ENCODE measurements around the gene TAP2. TPM values are rescaled to one million over a fixed set of nuclear protein-coding genes. Genes with fewer than 3 reads are reported as not detected.

TAP2 gene
- total RNA-seq, 2 donors from 2014 or later: 38.9 to 109 TPM

GRCh38 chr6:32857156-32857891 lies 18.8 kb upstream of the TAP2 start:
- intact Hi-C loops (cut with DNase I, micrococcal nuclease): no loop called here
- ATAC-seq (no peak), DNase-seq (no peak)

GRCh38 chr6:32855467-32856174 lies 17.1 kb upstream of the TAP2 start:
- ATAC-seq (no peak), DNase-seq (no peak)
- intact Hi-C loops (cut with DNase I, micrococcal nuclease): no loop called here

- ATAC-seq (peak; percentile 35), DNase-seq (peak; percentile 64 to 75)
- intact Hi-C loops (cut with DNase I, micrococcal nuclease): no loop called here
Measured at GRCh38 chr6:32854376-32855178, 16.0 kb upstream of the TAP2 start.

DNA sequence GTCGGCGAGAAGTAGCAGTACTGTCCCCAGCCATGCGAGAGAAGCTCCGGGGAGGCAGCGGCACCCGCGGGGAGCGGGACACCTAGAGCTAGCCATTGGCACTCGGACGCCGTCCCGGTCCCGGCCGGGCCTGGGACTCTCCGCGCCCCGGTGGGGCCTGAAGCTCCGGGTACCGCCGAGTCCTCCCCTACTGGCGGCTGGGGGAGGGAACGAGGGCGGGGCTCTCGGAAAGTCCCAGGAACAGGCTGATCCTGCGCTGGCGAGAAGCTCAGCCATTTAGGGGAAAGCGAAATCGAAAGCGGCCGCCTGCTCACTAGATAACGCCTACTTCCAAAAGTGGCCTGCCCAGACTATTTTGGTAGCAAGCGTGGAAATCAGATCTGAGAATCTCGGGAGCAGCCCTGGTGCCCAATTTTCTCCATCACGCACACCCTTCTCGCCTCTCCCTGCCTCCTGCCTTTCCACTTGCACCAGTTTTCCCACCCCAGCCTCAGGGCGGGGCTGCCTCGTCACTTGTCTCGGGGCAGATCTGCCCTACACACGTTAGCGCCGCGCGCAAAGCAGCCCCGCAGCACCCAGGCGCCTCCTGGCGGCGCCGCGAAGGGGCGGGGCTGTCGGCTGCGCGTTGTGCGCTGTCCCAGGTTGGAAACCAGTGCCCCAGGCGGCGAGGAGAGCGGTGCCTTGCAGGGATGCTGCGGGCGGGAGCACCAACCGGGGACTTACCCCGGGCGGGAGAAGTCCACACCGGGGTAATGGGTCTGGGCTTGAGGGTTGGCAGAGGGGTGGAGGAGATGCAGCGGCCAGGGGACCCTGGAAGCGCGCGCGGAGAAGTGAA lies 15.2 kb upstream of the TAP2 start, which contains the start of the genes PSMB9 and TAP1:
Gene PSMB9, plus strand, starts transcription at position 652 of the 835 bp plus-strand sequence. Its CDS starts 38 bp downstream, at position 690.
Gene TAP1, minus strand, starts transcription at position 164 of the 835 bp plus-strand sequence. Its CDS starts 68 bp downstream, at position 96.
- intact Hi-C loops (cut with DNase I, micrococcal nuclease): no loop called here
- DNase-seq (peak; percentile 97 to 98), ATAC-seq (peak; percentile 88)

DNA sequence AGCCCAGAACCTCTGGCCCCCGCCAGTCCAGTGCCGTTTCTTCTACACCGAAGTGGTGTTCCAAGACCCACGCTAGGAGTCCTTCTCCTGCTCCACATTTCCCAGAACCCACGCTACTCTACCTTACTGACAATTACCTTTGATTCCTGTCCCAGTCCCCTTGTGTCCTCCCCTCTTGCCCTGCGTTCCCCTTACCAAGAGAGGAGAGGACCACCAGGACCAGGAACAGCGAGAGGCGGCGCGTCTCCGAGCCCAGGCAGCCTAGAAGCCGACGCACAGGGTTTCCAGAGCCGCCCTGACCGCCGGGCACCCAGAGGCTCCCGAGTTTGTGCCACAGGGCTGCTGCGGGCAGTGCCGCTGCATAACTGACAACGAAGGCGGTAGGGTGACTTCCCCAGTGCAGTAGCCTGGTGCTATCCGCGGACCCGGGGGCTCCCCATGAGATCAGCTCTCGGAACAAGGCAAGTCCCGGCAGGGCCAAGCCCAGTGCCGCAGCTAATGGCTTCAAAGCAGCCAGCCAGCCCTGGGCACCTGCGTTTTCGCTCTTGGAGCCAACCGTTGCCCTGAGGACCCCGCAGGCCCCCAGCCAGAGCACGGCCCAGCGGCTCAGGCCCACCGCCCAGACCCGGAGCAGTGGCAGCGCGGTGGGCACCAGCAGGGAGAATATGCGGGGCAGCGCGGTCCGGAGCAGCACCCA lies 14.5 kb upstream of the TAP2 start:
- intact Hi-C loops (cut with DNase I, micrococcal nuclease): no loop called here
- DNase-seq: peak; percentile 49 to 67
- peak; percentile 51 for ATAC-seq

GRCh38 chr6:32852018-32852843 lies 13.7 kb upstream of the TAP2 start:
- intact Hi-C loops (cut with DNase I, micrococcal nuclease): no loop called here
- DNase-seq: peak; percentile 62 to 64
- no peak for ATAC-seq

DNA sequence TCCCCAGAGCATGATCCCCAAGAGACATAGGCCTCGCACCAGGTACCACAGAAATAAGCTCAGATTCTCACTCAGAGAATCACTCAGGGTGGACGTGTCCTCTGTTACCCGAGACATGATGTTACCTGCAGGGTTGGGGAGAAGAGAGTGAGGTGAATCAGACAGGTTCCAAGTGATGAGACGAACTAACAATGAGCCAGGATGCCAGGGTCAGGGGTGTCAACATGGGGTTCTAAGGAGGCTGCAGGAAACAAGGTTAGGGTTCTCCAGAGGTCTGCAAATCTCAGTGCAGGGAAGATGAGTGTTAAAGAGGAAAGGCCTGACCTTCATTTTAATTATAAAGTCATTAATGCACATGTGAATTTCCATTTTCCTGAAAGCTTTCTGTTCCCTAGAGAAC lies 12.5 kb upstream of the TAP2 start:
- intact Hi-C loops (cut with DNase I, micrococcal nuclease): no loop called here
- DNase-seq (no peak), ATAC-seq (no peak)

GRCh38 chr6:32849126-32849525 lies 10.6 kb upstream of the TAP2 start:
- ATAC-seq: no peak
- no peak for DNase-seq
- intact Hi-C loops (cut with DNase I, micrococcal nuclease): no loop called here

- ATAC-seq (no peak), DNase-seq (no peak)
- intact Hi-C loops (cut with DNase I, micrococcal nuclease): no loop called here
Measured at GRCh38 chr6:32847795-32848194, 9.3 kb upstream of the TAP2 start.

DNA sequence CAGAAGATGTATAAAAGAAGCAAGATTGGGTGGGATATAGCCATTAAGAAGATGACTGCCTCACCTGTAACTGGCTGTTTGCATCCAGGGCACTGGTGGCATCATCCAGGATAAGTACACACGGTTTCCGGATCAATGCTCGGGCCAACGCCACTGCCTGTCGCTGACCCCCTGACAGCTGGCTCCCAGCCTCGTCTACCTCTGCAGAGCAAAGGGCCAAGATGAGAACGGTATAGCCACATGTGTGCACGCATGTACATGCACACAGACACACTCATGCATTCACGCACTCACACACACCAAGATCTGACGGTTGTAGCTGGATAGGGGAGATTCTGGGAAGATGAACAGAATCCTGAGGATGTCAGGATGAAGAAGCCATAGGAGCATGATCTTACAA lies 8.5 kb upstream of the TAP2 start:
- DNase-seq (no peak), ATAC-seq (no peak)
- intact Hi-C loops (cut with DNase I, micrococcal nuclease): no loop called here

- ATAC-seq (no peak), DNase-seq (peak; percentile 33 to 39)
- intact Hi-C loops (cut with DNase I, micrococcal nuclease): no loop called here
Measured at GRCh38 chr6:32845384-32845884, 6.9 kb upstream of the TAP2 start.

DNA sequence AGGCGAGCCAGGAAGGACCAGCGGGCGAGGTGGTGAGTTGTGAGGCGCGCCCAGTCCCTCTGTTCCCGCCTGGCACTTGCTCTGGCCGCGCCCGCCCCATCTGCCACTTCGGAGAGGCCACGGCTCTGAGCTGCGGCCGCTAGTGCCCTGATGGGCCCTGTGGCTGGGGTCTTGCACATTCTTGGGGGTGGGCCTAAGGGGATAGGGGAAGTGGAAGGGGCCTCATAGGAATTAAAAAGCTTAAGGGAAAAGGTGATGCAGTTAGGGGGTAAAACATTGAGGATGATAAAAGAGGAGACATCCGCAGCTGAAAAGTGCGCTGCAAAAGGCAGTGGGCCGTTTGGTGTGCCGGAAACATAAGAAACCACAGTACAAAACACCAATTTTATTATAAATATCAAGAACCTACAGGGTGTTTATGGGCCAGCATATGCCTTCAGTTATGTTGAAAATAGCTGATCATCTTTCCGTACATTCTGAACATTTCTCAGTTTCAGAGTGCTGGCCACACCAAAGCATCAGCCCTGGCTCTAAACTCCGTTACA lies 6.4 kb upstream of the TAP2 start:
- intact Hi-C loops (cut with DNase I, micrococcal nuclease): no loop called here

DNA sequence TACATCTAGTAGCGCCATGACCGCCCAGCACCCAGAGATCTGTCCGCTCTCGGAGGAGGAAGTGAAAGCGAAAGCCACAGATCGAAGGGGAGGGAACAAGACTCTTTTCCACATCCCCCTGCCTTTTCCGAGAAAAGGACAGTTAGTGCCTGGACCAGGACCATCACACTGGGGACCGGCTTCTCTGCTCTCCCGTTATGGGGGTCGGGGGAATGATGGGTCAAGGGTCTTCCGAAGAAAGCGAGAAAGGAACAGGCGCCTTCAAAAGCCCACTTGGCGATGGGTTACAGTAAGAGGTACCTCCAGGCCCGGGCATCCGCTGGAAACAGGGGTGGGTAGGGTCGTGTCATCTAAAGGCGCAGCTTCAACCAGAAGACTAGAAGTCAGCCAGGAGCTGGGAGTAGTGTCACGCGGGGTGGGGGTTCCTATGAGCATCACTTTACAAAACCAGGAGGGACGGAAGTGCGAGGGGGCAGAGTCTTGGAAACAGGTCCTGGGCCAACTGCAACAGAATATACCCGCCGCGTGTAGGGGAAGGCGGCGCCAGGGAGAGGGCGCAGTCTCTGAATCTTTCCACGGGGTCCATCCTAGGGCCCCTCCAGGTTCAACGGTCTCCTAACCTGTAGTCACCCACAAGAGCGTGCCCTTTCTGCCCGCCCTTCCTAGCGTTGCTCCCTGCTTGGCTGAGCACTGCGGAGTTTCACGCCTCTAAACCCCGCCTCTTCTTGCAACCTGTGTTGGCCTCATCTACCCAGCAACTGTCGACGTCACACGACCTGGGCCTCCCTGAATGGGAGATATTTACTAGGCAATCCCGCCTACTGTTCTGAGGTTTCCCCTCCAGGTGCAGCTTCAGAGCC lies 5.7 kb upstream of the TAP2 start, which contains the start of gene PSMB8:
Gene PSMB8, minus strand, starts transcription at position 69 of the 860 bp plus-strand sequence. Its CDS starts 51 bp downstream, at position 18.
- peak; percentile 92 for ATAC-seq
- intact Hi-C loops (cut with DNase I, micrococcal nuclease): no loop called here
- peak; percentile 98 for DNase-seq

More for the DNA sequence above, 6.4 kb upstream of the TAP2 start:
- ATAC-seq (no peak), DNase-seq (no peak)

- ATAC-seq (peak; percentile 5), DNase-seq (peak in 1 of 2 donors; percentile 37)
- intact Hi-C loops (cut with DNase I, micrococcal nuclease): no loop called here
Measured at GRCh38 chr6:32843331-32843978, 4.9 kb upstream of the TAP2 start.

- DNase-seq: no peak
- no peak for ATAC-seq
Measured at GRCh38 chr6:32842690-32843089, 4.2 kb upstream of the TAP2 start.

More at GRCh38 chr6:32842690-32843089, 4.2 kb upstream of the TAP2 start:
- intact Hi-C loops (cut with DNase I, micrococcal nuclease): no loop called here

All from left colon (tissue), 2 donors.